HG03558 (cell line): Measurements from ENCODE around the gene PSORS1C2.

Experiments
- ATAC-seq: cut with Tn5 transposase; IDR thresholded peaks from one replicate; pipeline ENCODE4 v1.9.1; 2021; ENCODE audit warnings: moderate number of reproducible peaks; ENCODE audit not compliant: unreplicated experiment; ENCODE audit errors: extremely low read depth

PSORS1C2 gene

GRCh38 chr6:31115941-31116560 is 22.8 kb downstream of the PSORS1C2 start:
- no peak for ATAC-seq

GRCh38 chr6:31114970-31115849 is 23.7 kb downstream of the PSORS1C2 start:
- ATAC-seq, result no peak

GRCh38 chr6:31114541-31114878 is 24.4 kb downstream of the PSORS1C2 start, which contains the start of gene PSORS1C1:
Gene PSORS1C1, plus strand, starts transcription at chr6:31114800. Its CDS starts 14,833 bp downstream, at chr6:31129633.
- no peak for ATAC-seq

- no peak for ATAC-seq
Observed at GRCh38 chr6:31113861-31114540, 24.9 kb downstream of the PSORS1C2 start.

GRCh38 chr6:31112478-31112877 is 26.4 kb downstream of the PSORS1C2 start, which contains the start of gene C6orf15:
Gene C6orf15, minus strand, starts transcription at chr6:31112575. Its CDS starts 20 bp downstream, at chr6:31112555.
- no peak for ATAC-seq

GRCh38 chr6:31111712-31112111 is 27.2 kb downstream of the PSORS1C2 start:
- ATAC-seq, result no peak

- no peak for ATAC-seq
Observed at GRCh38 chr6:31110825-31111582, 27.9 kb downstream of the PSORS1C2 start.

GRCh38 chr6:31107052-31107451 is 31.8 kb downstream of the PSORS1C2 start:
- ATAC-seq, result no peak

- no peak for ATAC-seq
Observed at GRCh38 chr6:31103136-31103535, 35.7 kb downstream of the PSORS1C2 start.

- ATAC-seq, result no peak
Observed at GRCh38 chr6:31098449-31098938, 40.4 kb downstream of the PSORS1C2 start.

- ATAC-seq, result no peak
Observed at GRCh38 chr6:31096656-31097055, 42.2 kb downstream of the PSORS1C2 start.

GRCh38 chr6:31096215-31096614 is 42.7 kb downstream of the PSORS1C2 start:
- ATAC-seq, result no peak

- no peak for ATAC-seq
Observed at GRCh38 chr6:31094389-31094881, 44.4 kb downstream of the PSORS1C2 start.

- ATAC-seq, result no peak
Observed at GRCh38 chr6:31092769-31093505, 45.9 kb downstream of the PSORS1C2 start.

- ATAC-seq, result no peak
Observed at GRCh38 chr6:31092238-31092637, 46.6 kb downstream of the PSORS1C2 start.

- ATAC-seq, result no peak
Observed at GRCh38 chr6:31091680-31092079, 47.2 kb downstream of the PSORS1C2 start.

GRCh38 chr6:31090973-31091364 is 47.9 kb downstream of the PSORS1C2 start:
- no peak for ATAC-seq

GRCh38 chr6:31090275-31090972 is 48.4 kb downstream of the PSORS1C2 start:
- no peak for ATAC-seq
